Neural crest cell (in vitro differentiated cells): ENCODE results near the gene B4GALNT3. TPM values are rescaled to one million over a fixed set of nuclear protein-coding genes. Genes with fewer than 3 reads are reported as not detected.
A peak's percentile ranks its signal among the peaks of the same experiment; 100 is the strongest.

Experiments
- DNase-seq: peaks from one replicate; pipeline ENCODE4 v3.0.0; 2021; ENCODE audit warnings: low read depth, mixed read lengths, low spot score
- H3K27ac Mint-ChIP-seq: one replicate; pipeline ENCODE4 v1.8.0; 2021; ENCODE audit warnings: mild to moderate bottlenecking, mixed read lengths; ENCODE audit not compliant: unreplicated experiment
- H3K27me3 Mint-ChIP-seq: 2 replicates; pipeline ENCODE4 v1.8.0; 2021; ENCODE audit warnings: low read depth, mild to moderate bottlenecking, mixed read lengths
- H3K36me3 Mint-ChIP-seq: 2 replicates; pipeline ENCODE4 v1.8.0; 2021; ENCODE audit warnings: low read depth, mild to moderate bottlenecking, mixed read lengths
- H3K4me1 Mint-ChIP-seq: 2 replicates; pipeline ENCODE4 v1.8.0; 2021; ENCODE audit warnings: mixed read lengths
- H3K4me3 Mint-ChIP-seq: one replicate; pipeline ENCODE4 v1.8.0; 2021; ENCODE audit warnings: mild to moderate bottlenecking, mixed read lengths
- H3K9me3 Mint-ChIP-seq: 2 replicates; pipeline ENCODE4 v1.8.0; 2021; ENCODE audit warnings: mixed read lengths
- CTCF ChIP-seq: fragments of 200-600 bp; sonication (generic); conservative IDR thresholded peaks from 2 replicates; pipeline ENCODE4 v1.5.0; 2021; ENCODE audit warnings: antibody characterized with exemption, mild to moderate bottlenecking
- total RNA-seq: library from RNA; stranded (reverse); gene quantifications from 2 replicates; pipeline ENCODE4 v1.2.1, GENCODE V29; 2021

B4GALNT3 gene
- total RNA-seq, 1 donor from 2014 or later: 2.6 TPM

GRCh38 chr12:544142-544541 is 84.4 kb downstream of the B4GALNT3 start:
- no peak overlapping the region for H3K4me3 Mint-ChIP-seq
- no peaks in the 10 kb centered on the region for H3K36me3 Mint-ChIP-seq
- no peak for TF ChIP-seq CTCF
- H3K4me1 Mint-ChIP-seq: peaks cover 27% of the 10 kb centered on the region
- H3K27ac Mint-ChIP-seq: no peak overlapping the region
- peaks cover 20% of the 10 kb centered on the region for H3K27me3 Mint-ChIP-seq
- H3K9me3 Mint-ChIP-seq: no peaks in the 10 kb centered on the region
- no peak for DNase-seq

DNA sequence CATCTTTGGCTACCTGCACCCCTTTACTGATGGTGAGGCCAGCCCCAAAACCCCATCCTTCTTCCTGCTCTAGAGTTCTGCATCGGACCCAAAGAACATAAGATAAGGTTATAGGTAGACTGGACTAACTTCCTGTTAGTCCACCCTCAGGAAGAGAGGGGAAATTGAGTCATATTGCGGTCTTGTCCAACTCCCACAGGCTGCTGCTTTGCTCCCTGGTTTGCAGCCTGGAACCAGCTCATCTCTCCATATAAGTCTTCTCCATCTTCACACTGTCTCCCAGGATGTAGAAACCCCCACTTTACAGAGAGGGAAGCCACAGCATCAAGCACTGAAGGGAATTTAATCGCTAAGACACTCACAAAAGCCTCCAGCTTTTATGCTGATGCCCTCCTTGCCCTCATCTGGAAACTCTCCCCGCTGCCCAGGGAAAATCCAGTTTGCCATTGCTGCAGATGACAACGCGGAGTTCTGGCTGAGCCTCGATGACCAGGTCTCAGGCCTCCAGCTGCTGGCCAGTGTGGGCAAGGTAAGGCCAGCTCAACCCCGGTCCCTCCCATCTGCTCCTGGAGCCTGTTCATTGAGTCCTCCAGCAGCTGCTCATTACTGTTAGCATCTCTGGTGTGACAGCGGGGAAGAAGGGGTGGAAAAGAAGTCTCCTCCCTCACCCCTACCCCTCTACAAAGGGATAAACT is 85.3 kb downstream of the B4GALNT3 start:
- Mint-ChIP-seq H3K4me3 (no peak overlapping the region), H3K27ac (no peak overlapping the region), H3K9me3 (no peaks in the 10 kb centered on the region), H3K36me3 (no peaks in the 10 kb centered on the region), H3K27me3 (peaks cover 20% of the 10 kb centered on the region), H3K4me1 (peaks cover 24% of the 10 kb centered on the region)
- TF ChIP-seq CTCF: no peak
- DNase-seq: no peak

GRCh38 chr12:545835-546234 is 86.1 kb downstream of the B4GALNT3 start:
- TF ChIP-seq CTCF: no peak
- H3K4me3 Mint-ChIP-seq: no peak overlapping the region
- H3K27ac Mint-ChIP-seq: no peak overlapping the region
- no peaks in the 10 kb centered on the region for H3K36me3 Mint-ChIP-seq
- no peak for DNase-seq
- H3K27me3 Mint-ChIP-seq: peaks cover 20% of the 10 kb centered on the region
- peaks cover 19% of the 10 kb centered on the region for H3K4me1 Mint-ChIP-seq
- H3K9me3 Mint-ChIP-seq: no peaks in the 10 kb centered on the region

DNA sequence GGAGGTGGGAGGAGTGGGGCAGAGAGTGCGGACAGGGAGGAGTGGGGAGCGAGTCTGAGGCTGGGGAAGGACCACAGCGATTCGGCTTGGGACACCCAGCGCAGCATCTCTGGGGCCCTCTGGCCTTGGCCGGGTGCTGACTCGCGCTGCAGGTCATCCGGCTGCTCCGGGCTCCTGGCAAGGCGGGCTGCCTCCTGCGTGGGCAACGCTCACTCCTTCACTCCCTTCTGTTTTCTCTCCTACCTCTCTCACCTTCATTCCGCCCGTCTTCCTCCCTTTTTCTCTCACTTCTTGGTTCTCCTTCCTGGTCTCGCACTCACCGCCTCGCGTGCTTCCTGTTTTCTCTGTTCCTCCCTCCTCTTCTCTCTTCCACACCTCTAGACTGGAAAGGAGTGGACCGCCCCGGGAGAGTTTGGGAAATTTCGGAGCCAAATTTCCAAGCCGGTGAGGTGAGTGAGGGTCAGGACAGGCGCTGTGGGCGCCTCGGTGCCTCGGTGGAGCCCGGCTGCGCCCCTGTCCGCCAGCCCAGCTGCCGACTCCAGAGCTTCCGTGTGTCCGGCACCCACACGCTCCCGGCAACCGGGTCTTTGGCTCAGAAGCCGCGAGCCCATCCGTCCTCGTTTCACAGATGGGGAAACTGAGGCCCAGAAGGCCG is 86.7 kb downstream of the B4GALNT3 start:
- Mint-ChIP-seq H3K27ac (no peak overlapping the region), H3K4me1 (peaks cover 19% of the 10 kb centered on the region), H3K9me3 (no peaks in the 10 kb centered on the region), H3K4me3 (no peak overlapping the region), H3K27me3 (peaks cover 20% of the 10 kb centered on the region), H3K36me3 (no peaks in the 10 kb centered on the region)
- no peak for TF ChIP-seq CTCF
- DNase-seq: no peak

- Mint-ChIP-seq H3K27ac (no peak overlapping the region), H3K36me3 (no peaks in the 10 kb centered on the region)
These were observed 87.4 kb downstream of the B4GALNT3 start for GRCh38 chr12:546920-547845.

More at GRCh38 chr12:546920-547845, 87.4 kb downstream of the B4GALNT3 start:
- peak; percentile 85 for DNase-seq
- peak; percentile 100 for TF ChIP-seq CTCF
- Mint-ChIP-seq H3K9me3 (no peaks in the 10 kb centered on the region), H3K4me1 (peaks cover 14% of the 10 kb centered on the region), H3K27me3 (peaks cover 20% of the 10 kb centered on the region), H3K4me3 (no peak overlapping the region)
